GM19043 (cell line): ENCODE measurements around the gene SPOCK3.
"Not testable (repeated sequence)": the region's sequence is repeated elsewhere in the genome, so short reads cannot be mapped to it uniquely, and the experiment has no call there.

Source experiments
- ATAC-seq: cut with Tn5 transposase; IDR thresholded peaks from one replicate; pipeline ENCODE4 v1.9.1; 2021; ENCODE audit warnings: low read depth; ENCODE audit not compliant: unreplicated experiment

Gene SPOCK3

DNA sequence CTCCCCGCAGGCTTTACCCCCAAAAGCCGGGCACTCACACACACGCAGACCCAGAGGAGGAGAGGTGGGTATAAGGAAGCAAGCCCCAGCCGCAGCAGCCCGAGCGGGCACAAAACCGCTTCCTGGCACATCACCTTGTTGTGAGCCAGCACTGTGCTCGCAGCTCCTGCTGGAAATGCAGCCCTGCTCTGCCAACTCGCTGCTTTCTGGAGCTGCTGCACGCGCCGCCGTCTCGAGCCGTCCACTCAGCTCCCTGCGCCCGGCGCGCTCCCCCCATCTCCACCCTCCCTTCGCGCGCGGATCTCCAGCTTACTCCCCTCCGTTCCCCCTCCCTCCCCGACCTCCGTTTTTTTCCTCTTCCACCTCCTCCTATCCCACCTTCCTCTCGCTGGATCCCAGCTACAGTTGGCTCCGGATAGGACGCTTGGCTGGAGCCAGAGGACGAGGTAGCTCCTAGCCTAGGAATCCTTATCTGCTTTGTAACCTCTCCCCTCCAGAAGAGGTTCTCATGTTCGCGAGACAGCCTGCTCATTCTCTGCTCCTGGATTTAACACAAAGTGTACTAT is at the start of gene SPOCK3:
Gene SPOCK3, minus strand, starts transcription at position 179 of the 566 bp plus-strand sequence.
- ATAC-seq: peak; percentile 17

DNA sequence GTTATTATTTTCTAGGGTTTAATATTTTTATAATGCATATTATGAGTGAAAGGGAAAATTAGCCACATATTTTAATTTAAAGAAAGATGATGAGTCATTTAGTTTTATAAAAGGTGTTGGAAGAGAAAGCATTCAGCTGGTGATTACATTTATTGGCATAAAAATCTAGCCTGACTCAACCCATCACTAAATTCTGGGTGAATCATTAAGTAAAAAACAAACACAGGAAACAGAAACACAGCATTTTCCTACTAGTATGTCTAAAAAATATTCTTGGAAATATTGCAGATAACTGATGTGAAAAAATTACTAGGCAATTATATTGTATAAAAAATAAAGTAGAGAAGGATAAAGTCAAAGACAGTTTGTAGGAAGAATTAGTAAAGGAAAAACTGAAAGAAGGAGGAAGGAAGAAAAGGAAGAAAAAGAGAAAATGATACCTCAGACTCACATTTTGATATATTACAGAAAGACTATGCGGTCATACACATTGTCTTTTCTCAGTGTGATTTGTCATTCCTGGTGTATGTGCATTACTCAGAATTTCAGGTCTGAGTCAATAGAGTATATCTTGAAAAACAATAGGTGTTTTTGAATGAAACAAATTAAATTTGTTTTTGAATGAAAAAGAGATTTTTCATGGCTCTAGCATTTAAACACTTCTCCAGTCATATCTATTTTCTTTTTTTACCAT is 48.0 kb upstream of the SPOCK3 start:
- no peak for ATAC-seq

GRCh38 chr4:167281545-167281944 is 47.3 kb upstream of the SPOCK3 start:
- ATAC-seq: not testable (repeated sequence)

- no peak for ATAC-seq
Observed at GRCh38 chr4:167274351-167274750, 40.1 kb upstream of the SPOCK3 start.

GRCh38 chr4:167265231-167265630 is 30.9 kb upstream of the SPOCK3 start:
- no peak for ATAC-seq

- ATAC-seq: no peak
Observed at GRCh38 chr4:167248271-167248670, 14.0 kb upstream of the SPOCK3 start.

DNA sequence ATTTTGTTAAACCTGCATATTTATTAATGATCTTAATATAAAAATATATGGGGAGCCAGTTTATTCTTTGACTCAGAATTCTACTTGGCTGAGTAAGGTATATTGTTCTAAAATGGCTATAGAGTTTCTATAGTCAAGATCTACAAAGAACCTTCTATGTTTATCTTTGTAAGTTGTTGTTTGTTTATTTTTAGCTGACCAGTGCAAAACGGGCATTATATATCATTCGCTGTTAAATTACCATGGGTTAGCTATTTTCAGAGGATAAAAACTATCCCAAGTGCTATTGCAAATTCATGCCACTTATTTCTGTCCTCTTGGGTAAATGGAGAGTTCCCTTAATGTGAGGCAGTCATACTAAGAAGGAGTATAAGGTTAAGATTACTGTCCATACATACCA is 5.3 kb upstream of the SPOCK3 start:
- no peak for ATAC-seq

DNA sequence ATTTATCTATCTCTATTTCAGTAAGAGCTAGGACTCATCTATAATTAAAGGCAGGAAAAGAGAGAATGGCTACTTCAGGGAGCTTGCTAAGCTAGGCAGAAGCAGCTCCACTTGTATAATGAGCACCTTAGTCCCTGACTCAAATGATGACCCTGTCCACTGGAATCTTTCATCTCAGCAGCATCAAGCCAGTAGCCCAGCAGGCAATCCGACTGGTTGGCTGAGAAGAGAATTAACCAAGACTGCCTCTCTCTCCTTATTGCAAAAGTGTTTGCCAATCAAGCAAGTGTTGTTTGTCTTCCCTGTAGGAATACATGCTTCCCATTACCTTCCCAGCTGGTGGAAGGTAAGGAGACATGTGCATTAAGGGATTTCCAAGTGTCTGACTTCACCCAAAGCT is 3.9 kb upstream of the SPOCK3 start:
- no peak for ATAC-seq

DNA sequence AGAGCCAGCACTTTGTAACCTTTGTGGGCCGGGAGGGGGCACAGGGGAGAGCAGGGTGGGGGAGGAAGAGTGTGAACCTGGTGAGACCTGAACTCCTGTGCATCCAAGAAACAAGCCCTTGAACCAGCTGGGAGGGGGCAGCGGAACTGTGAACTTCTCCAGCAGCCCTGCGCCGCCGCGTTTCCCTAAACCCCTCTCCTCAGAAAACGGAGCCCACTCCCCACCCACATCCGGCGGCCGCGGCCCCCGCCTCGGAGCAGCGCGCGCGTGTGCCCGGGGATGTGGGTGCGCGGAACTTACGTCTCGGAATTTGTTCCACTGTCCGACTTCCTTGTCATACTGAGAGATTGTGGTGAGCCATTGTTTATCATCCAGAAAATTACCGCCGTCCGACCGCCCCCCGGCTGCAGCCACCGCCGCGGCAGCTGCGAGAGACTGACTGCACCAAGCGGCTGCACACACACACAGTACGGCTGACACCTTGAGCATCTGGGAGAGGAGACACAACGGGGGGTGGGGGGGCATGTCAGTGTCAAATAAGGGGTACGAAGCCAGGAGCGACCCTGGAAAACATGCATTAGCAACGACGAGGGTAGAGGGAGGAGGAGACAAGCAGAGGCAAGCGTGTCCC is 494 bp downstream of the SPOCK3 start:
- peak; percentile 47 for ATAC-seq

- ATAC-seq: no peak
Observed at GRCh38 chr4:167232805-167233684, 1.2 kb downstream of the SPOCK3 start.

DNA sequence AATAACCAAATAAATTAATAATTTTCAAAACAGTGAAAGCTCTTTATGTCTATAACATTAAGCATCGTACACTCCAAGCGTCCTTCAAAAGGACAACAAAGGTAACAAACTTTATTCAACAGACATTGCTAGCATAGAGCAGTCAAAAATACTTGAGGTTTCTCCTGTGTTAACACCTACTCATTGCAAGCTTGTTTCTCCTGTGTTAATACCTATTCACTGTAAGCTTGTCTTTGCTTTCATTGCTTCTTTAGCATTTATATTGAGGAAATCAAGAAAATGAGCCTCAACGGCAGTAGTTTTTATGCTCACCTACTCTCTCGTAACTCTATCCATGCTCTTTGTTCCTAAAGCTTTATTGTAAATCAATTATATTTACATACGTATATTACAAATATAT is 3.5 kb downstream of the SPOCK3 start:
- ATAC-seq: no peak

- peak; percentile 89 for ATAC-seq
Observed at GRCh38 chr4:167222099-167222498, 12.2 kb downstream of the SPOCK3 start.

- no peak for ATAC-seq
Observed at GRCh38 chr4:167221084-167221483, 13.2 kb downstream of the SPOCK3 start.

DNA sequence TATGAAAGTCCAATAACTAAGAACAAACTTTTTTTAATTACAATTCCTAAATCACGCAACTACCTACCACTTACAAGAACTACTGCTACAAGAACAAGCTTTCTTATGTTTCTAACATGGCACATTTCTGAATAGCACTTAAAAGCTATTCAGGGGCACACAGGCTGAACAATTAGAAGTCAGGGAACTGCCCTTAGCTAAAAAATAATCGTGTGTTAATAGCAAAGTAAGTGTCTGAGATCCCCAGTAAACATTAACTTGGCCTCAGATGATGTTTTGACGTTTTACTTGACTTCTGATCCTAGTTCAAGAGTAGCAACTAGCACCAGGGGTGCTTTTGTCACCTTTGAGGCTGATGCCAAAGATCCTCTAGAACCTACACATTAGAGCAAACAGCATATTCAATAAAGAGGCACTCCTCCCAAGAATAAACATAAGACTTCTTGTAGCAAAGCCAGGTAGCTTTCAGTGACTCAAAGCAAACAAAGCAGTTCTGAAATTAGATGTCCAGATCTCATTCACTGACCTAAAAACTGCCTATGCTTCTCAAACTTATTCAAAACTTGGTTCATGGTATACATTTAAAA is 16.2 kb downstream of the SPOCK3 start:
- ATAC-seq: no peak

DNA sequence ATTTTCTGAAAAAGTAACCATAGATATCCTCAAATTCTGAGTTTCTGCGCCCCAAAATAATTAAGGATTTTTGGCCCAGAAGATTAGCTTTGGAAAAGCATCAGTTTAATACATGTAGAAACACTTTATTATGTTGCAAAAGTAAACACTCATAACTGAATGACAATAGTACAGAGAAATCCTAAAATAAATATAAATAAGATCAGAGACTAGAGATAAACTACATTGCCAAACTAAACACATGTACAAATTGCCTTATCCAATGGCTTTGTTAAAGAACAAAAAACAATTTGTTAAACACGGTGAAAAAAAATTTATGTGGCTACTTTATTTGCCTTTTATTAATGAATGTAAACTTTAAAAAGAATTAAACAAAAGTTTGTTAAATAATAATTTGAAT is 17.5 kb downstream of the SPOCK3 start:
- no peak for ATAC-seq

DNA sequence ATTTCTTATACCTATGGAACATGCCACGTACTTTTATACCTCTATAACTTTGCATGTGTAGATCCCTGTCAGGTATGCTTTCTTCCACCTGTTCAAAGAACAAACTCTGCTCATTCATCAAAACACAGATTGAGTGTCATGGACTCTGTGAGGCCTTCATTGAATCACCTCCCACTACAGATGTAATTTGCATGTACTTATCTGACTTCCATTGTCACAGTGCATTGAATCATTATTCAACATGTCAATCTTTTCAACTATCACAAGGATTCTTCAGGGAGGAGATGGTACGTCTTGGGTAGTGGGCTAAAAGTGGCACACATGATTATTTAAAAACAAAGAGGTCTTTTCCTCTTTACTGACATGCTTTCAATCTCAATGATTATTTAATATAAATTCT is 24.1 kb downstream of the SPOCK3 start:
- no peak for ATAC-seq

- ATAC-seq: no peak
Observed at GRCh38 chr4:167196344-167197012, 37.8 kb downstream of the SPOCK3 start.

GRCh38 chr4:167190379-167190778 is 43.9 kb downstream of the SPOCK3 start:
- ATAC-seq: no peak

- ATAC-seq: no peak
Observed at GRCh38 chr4:167185465-167185864, 48.8 kb downstream of the SPOCK3 start.

DNA sequence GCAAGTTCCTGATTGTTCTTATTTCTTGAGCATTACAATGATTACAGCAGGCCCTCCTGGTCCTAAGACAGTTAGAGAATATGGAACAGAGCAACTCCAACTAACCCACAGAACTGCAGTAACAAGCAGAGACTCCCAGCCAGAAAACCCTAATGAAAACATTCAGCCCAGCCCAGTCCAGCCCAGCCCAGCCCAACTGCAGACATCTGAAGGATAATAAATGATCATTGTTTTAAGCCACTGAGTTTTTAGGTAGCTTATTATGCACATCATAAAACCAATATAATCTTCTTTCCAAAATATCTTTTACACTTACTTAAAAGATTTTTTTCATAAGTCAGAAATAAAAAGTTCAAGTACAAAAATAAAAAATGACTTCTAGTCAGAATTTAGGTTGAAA is 51.3 kb downstream of the SPOCK3 start:
- ATAC-seq: no peak
